Lung (tissue), 12 donors: ENCODE data around the gene RNU6-1. TPM values are rescaled to one million over a fixed set of nuclear protein-coding genes. Genes with fewer than 3 reads are reported as not detected.

Experiments
- ATAC-seq: fragments of 200-7000 bp; cut with Tn5 transposase; one replicate; pipeline ENCODE4 v1.9.1; 2020; ENCODE audit warnings: moderate number of reproducible peaks; ENCODE audit not compliant: insufficient read depth, low FRiP score
- DNase-seq, 3 donors: peaks; one replicate each; pipeline ENCODE4 v3.0.0-alpha.2; 2013 to 2017
- H3K27ac ChIP-seq, 2 donors: one replicate each; pipeline ENCODE4 v1.5.1; 2013; ENCODE audit warnings: mild to moderate bottlenecking in 2 of 2, moderate library complexity in 2 of 2, control low read depth in 1 of 2, inconsistent platforms in 1 of 2, low read depth in 1 of 2, low read length in 1 of 2
- H3K27me3 ChIP-seq, 3 donors: one replicate each; pipeline ENCODE4 v1.5.1; 2013; ENCODE audit warnings: low read length in 2 of 3; ENCODE audit not compliant: control insufficient read depth in 3 of 3, insufficient read depth in 3 of 3
- H3K36me3 ChIP-seq, 4 donors: one replicate each; pipeline ENCODE4 v1.5.1; 2013; ENCODE audit warnings: low read length in 4 of 4, mild to moderate bottlenecking in 1 of 4, moderate library complexity in 1 of 4; ENCODE audit not compliant: control insufficient read depth in 4 of 4, insufficient read depth in 4 of 4
- H3K4me1 ChIP-seq, 5 donors: one replicate each; pipeline ENCODE4 v1.5.1; 2013; ENCODE audit warnings: low read length in 5 of 5, mild to moderate bottlenecking in 2 of 5, moderate library complexity in 1 of 5; ENCODE audit not compliant: control insufficient read depth in 5 of 5, insufficient read depth in 5 of 5
- H3K4me3 ChIP-seq: one replicate; pipeline ENCODE4 v1.5.1; 2013; ENCODE audit warnings: mild to moderate bottlenecking, control low read depth, moderate library complexity
- H3K9ac ChIP-seq, 2 donors: one replicate each; pipeline ENCODE4 v1.5.1; 2013; ENCODE audit warnings: low read length in 2 of 2, control low read depth in 1 of 2; ENCODE audit not compliant: insufficient read depth in 1 of 2
- H3K9me3 ChIP-seq, 4 donors: one replicate each; pipeline ENCODE4 v1.5.1; 2013; ENCODE audit warnings: low read length in 3 of 4, mild to moderate bottlenecking in 1 of 4, moderate library complexity in 1 of 4; ENCODE audit not compliant: control insufficient read depth in 4 of 4, insufficient read depth in 3 of 4
- CTCF ChIP-seq: IDR thresholded peaks from 2 replicates; pipeline ENCODE4 v1.5.1; 2012; ENCODE audit warnings: mild to moderate bottlenecking; ENCODE audit errors: control extremely low read depth, extremely low read depth
- WGBS, 2 donors: extraction: QIAGEN DNeasy Blood & Tissue Kit; methylation state at CpG; one replicate each; pipeline ENCODE4 v1.1.7; 2013; 5-methylcytosine and 5-hydroxymethylcytosine counted together
- polyA plus RNA-seq, 2 donors: library from polyadenylated mRNA; stranded (reverse); fragments of 200-250 nt; gene quantifications; one replicate each; pipeline ENCODE4 v1.2.1, GENCODE V29; 2013
- total RNA-seq, 2 donors: library from RNA; depleted of rRNA in 1 of 2; stranded (reverse); fragments of >200 nt in 1 of 2; gene quantifications; one replicate each; pipeline ENCODE4 v1.2.1, GENCODE V29; 2014 to 2021
- donor health status: control.
- donor health status: control.
- donor health status: Bipolar disorder and iron deficiency.
- donor health status: healthy.
- donor health status: DM: yes; HTN: yes; CAD: no.

Gene RNU6-1
- total and polyA plus RNA-seq, 4 donors = not detected

GRCh38 chr15:67805008-67805665, 34.7 kb downstream of the RNU6-1 start:
- Histone ChIP-seq H3K27me3 (no peaks in the 10 kb centered on the region), H3K27ac (no peak overlapping the region), H3K4me1 (peaks cover 0 to 3% (median 0%) of the 10 kb centered on the region in 5 donors), H3K9me3 (no peaks in the 10 kb centered on the region), H3K4me3 (no peak overlapping the region), H3K36me3 (peaks cover 0 to 13% (median 1%) of the 10 kb centered on the region in 4 donors), H3K9ac (no peak overlapping the region)
- 87 to 89% methylated on average over 17 of the region's 17 CpGs for WGBS, 2 donors
- TF ChIP-seq CTCF = no peak
- no peak for DNase-seq
- ATAC-seq = no peak

GRCh38 chr15:67803996-67804843, 35.6 kb downstream of the RNU6-1 start:
- H3K4me1 ChIP-seq = peaks cover 0 to 3% (median 0%) of the 10 kb centered on the region in 5 donors
- DNase-seq = no peak
- H3K9ac ChIP-seq = no peak overlapping the region
- TF ChIP-seq CTCF = no peak
- peaks cover 0 to 13% (median 1%) of the 10 kb centered on the region in 4 donors for H3K36me3 ChIP-seq
- H3K9me3 ChIP-seq = no peaks in the 10 kb centered on the region
- H3K27me3 ChIP-seq = no peaks in the 10 kb centered on the region
- H3K27ac ChIP-seq = no peak overlapping the region
- WGBS, 2 donors = 81 to 82% methylated on average over 27 of the region's 27 CpGs
- no peak overlapping the region for H3K4me3 ChIP-seq
- ATAC-seq = no peak

DNA sequence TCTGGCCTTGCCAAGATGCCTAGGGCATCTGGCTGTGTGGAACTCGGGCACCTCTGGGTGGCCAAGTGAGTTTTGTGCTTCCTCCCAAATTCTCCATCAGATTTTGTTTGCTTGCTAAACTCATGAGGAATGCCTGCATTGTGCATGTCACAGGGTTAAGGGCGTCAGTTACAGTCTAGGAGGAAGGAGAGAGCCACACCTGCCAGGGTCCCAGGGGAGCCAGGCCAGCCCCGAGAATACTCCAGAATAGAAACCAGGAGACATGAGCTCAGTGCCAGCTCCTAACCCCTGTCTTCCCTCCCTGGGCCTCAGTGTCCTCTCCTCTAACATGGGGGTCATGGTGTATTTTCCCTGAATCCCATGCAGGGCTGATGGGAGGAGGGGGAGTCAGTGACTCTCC, 36.5 kb downstream of the RNU6-1 start:
- H3K36me3 ChIP-seq = peaks cover 0 to 13% (median 1%) of the 10 kb centered on the region in 4 donors
- H3K4me3 ChIP-seq = no peak overlapping the region
- DNase-seq = no peak
- H3K27ac ChIP-seq = no peak overlapping the region
- no peak for TF ChIP-seq CTCF
- H3K9me3 ChIP-seq = no peaks in the 10 kb centered on the region
- WGBS, 2 donors = 93 to 96% methylated on average over 3 of the region's 3 CpGs
- H3K27me3 ChIP-seq = no peaks in the 10 kb centered on the region
- peaks cover 0 to 3% (median 0%) of the 10 kb centered on the region in 5 donors for H3K4me1 ChIP-seq
- no peak overlapping the region for H3K9ac ChIP-seq
- no peak for ATAC-seq
